ENCODE data around the gene SMURF2. TPM values are rescaled to one million over a fixed set of nuclear protein-coding genes. Genes with fewer than 3 reads are reported as not detected.

Gene SMURF2
- total and polyA plus RNA-seq, 8 donors = 2.6 to 54.3 (median 17.2) TPM

DNA sequence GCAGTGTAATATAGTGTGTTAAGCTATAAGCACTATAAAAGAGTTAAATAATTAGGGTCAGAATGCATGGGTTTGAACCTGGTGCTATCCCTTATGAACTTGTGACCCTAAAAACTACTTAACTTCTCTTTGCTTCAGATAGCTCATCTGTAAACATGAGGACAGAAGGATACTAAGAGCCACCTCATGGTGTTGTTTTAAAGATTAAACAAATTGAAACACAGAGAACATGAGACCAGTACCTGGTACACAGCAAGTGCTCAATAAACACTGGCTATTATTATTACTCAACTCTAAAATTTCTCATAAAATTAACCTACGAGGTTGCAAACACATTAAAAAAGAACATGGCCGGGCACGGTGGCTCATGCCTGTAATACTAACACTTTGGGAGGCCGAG, 43.3 kb downstream of the SMURF2 start:
- no peak for TF ChIP-seq POLR2A (IDR thresholded peaks at IDR 0.05)
- no peak for TF ChIP-seq POLR2AphosphoS5 (IDR thresholded peaks at IDR 0.05)
- TF ChIP-seq EP300 (IDR thresholded peaks at IDR 0.05) = no peak
- TF ChIP-seq, protein P1, sequence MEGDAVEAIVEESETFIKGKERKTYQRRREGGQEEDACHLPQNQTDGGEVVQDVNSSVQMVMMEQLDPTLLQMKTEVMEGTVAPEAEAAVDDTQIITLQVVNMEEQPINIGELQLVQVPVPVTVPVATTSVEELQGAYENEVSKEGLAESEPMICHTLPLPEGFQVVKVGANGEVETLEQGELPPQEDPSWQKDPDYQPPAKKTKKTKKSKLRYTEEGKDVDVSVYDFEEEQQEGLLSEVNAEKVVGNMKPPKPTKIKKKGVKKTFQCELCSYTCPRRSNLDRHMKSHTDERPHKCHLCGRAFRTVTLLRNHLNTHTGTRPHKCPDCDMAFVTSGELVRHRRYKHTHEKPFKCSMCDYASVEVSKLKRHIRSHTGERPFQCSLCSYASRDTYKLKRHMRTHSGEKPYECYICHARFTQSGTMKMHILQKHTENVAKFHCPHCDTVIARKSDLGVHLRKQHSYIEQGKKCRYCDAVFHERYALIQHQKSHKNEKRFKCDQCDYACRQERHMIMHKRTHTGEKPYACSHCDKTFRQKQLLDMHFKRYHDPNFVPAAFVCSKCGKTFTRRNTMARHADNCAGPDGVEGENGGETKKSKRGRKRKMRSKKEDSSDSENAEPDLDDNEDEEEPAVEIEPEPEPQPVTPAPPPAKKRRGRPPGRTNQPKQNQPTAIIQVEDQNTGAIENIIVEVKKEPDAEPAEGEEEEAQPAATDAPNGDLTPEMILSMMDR (IDR thresholded peaks at IDR 0.05) = no peak
- WGBS, 5 donors = 80 to 97% (median 89%) methylated on average over 4 of the region's 4 CpGs

DNA sequence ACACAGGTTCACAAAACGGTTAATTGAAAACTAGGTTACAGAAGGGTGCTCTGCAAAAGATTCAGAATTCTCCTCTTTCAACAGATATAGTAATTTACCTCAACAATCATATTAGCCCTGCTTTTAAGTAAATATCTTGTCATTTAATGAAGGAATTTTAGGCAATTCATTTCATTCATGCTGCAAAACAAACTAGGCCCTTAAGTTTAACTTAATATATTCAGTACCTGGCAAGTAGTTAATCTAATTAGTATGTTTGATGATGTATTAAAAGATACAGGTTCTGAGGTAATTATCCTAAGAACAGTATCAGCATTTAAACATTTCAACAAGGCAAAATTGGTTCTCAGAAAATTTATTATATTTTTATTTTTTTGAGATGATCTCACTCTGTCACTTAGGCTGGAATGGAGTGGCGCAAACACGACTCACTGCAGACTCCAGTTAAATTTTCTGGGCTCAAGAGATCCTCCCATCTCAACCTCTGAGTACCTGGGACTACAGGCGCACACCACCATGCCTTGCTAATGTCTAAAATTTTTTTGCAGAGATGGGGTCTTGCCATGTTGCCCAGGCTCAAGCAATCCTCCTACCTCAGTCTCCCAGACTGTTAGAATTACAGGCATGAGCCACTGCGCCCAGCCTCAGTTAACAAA, 44.9 kb downstream of the SMURF2 start:
- intact Hi-C loops (cut with DNase I; ENCODE audit: low total_unique reads) = no loop called here
- no peak for DNase-seq
- TF ChIP-seq POLR2A (IDR thresholded peaks at IDR 0.05) = no peak
- TF ChIP-seq POLR2AphosphoS5 (IDR thresholded peaks at IDR 0.05) = no peak
- TF ChIP-seq, protein P1 (IDR thresholded peaks at IDR 0.05) = no peak
- no peak for TF ChIP-seq EP300 (IDR thresholded peaks at IDR 0.05)

More for the DNA sequence above, 43.3 kb downstream of the SMURF2 start:
- no peak overlapping the region for H3K27ac ChIP-seq
- DNase-seq = no peak
- no peak overlapping the region for H3K4me3 ChIP-seq
- no peaks in the 10 kb centered on the region for H3K27me3 ChIP-seq
- no peaks in the 10 kb centered on the region for H3K9me3 ChIP-seq
- H3K36me3 ChIP-seq = peaks cover 0 to 2% (median 0%) of the 10 kb centered on the region in 4 donors
- H3K4me1 ChIP-seq = peaks cover 20 to 87% (median 58%) of the 10 kb centered on the region in 4 donors
- intact Hi-C loops (cut with DNase I; ENCODE audit: low total_unique reads) = no loop called here

DNA sequence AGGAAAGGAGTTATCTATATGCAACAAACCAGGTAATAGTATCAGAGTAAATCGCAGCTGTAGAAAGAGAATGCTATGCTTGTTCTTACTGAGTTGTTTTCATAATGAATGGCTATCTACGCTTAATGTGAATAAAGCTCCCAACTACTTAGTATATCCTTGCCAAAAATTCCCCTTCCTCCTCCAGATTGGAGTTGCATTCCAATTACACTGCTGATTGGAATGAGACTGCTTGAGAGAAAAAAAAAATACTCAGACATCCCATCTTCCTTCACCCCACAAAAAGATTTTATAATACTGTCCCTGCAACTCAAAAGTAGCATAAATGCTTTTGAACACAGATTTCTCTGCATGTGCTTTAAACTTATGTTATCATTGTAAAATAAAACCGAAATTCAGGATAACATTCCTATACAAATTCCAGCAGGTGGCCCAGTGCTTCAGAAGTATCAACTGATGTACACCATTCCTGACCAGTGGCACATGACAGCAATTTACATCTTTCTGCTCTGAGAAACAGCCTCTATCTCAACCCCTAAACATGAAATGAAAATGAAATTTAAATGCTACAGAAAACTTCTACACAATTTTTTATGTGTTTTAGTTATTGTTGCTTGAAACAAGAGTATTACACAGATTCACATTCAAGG, 47.0 kb downstream of the SMURF2 start:
- peaks cover 6 to 81% (median 44%) of the 10 kb centered on the region in 4 donors for H3K4me1 ChIP-seq
- no peak overlapping the region for H3K27ac ChIP-seq
- no peaks in the 10 kb centered on the region for H3K36me3 ChIP-seq
- H3K27me3 ChIP-seq = no peaks in the 10 kb centered on the region
- no peak overlapping the region for H3K4me3 ChIP-seq
- 20 to 38% (median 31%) methylated on average over 3 of the region's 3 CpGs for WGBS, 5 donors
- DNase-seq = peak in 1 of 2 donors; percentile 58
- no peak for TF ChIP-seq EP300 (IDR thresholded peaks at IDR 0.05)
- TF ChIP-seq POLR2AphosphoS5 (IDR thresholded peaks at IDR 0.05) = no peak
- no peak for TF ChIP-seq POLR2A (IDR thresholded peaks at IDR 0.05)
- intact Hi-C loops (cut with DNase I; ENCODE audit: low total_unique reads) = no loop called here
- H3K9me3 ChIP-seq = no peaks in the 10 kb centered on the region

More for the DNA sequence above, 44.9 kb downstream of the SMURF2 start:
- Histone ChIP-seq H3K27ac (no peak overlapping the region), H3K36me3 (no peaks in the 10 kb centered on the region), H3K9me3 (no peaks in the 10 kb centered on the region), H3K27me3 (no peaks in the 10 kb centered on the region), H3K4me3 (no peak overlapping the region), H3K4me1 (peaks cover 6 to 85% (median 58%) of the 10 kb centered on the region in 4 donors)
- WGBS, 5 donors = 91 to 97% (median 97%) methylated on average over 5 of the region's 5 CpGs

DNA sequence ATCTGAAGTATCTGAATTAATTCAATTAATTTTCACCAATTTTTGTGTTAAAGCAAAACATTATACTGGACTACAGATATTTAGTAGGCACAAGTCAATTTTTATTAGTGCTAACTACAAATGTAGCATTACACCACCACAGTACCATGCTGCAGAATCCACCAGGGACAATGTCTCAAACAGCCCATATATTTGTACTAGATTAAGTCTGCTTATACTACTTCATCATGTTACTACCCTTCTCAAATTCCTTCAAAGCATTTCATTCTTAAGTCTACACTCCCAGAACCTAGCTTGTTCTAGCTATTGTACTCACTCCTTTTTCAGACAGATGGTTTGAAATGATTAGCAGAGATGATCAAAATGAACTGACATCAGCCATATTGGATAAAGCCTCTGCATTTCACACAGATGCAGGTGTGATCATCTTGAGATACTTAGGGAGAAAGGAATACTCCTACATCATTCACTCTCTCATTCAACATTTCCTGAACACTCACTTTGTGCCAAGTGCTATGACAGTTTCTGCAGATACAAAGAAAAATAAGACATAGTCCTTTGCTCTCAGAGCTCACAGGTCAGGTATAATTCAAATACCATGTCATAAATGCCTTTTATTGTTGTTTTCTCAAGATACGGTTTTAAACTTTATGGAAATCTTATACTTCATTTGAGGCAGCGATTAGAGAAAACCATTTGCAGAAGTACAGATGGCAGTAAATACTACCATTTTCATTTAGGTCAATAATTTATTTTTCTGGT, 47.7 kb downstream of the SMURF2 start:
- Histone ChIP-seq H3K4me3 (no peak overlapping the region), H3K4me1 (peaks cover 6 to 74% (median 38%) of the 10 kb centered on the region in 4 donors), H3K36me3 (no peaks in the 10 kb centered on the region), H3K27ac (no peak overlapping the region), H3K9me3 (no peaks in the 10 kb centered on the region), H3K27me3 (no peaks in the 10 kb centered on the region)
- no peak for DNase-seq
- intact Hi-C loops (cut with DNase I; ENCODE audit: low total_unique reads) = no loop called here
- WGBS, 5 donors = 27 to 59% (median 39%) methylated on average over 2 of the region's 2 CpGs
- TF ChIP-seq, protein P1 (IDR thresholded peaks at IDR 0.05) = no peak
- TF ChIP-seq POLR2AphosphoS5 (IDR thresholded peaks at IDR 0.05) = no peak
- no peak for TF ChIP-seq EP300 (IDR thresholded peaks at IDR 0.05)
- no peak for TF ChIP-seq POLR2A (IDR thresholded peaks at IDR 0.05)
